NT2/D1 (cell line): Measurements from ENCODE around the gene FLII.

Experiments used
- SUZ12 ChIP-seq: IDR thresholded peaks from 2 replicates; pipeline ENCODE4 v1.6.1; 2011; ENCODE audit not compliant: insufficient read length, insufficient read depth; ENCODE audit errors: extremely low read depth
- YY1 ChIP-seq: IDR thresholded peaks from 2 replicates; pipeline ENCODE4 v1.6.1; 2011; ENCODE audit not compliant: insufficient read length, insufficient read depth
- ZNF274 ChIP-seq: IDR thresholded peaks from 2 replicates; pipeline ENCODE4 v1.6.1; 2011; ENCODE audit warnings: mild to moderate bottlenecking, low read depth, low read length

GRCh38 chr17:18262111-18262510, 3.6 kb upstream of the FLII start:
- no peak for TF ChIP-seq YY1
- no peak for TF ChIP-seq SUZ12
- TF ChIP-seq ZNF274: no peak
